H1 (cell line): ENCODE results near the gene INPP5A. TPM values are rescaled to one million over a fixed set of nuclear protein-coding genes. Genes with fewer than 3 reads are reported as not detected.

Experiments used
- CTCF ChIA-PET: fragments of 300-600 bp; sonication (Branson Sonifier 250); formaldehyde crosslinking; loops from one replicate; lab custom pipeline; 2021; ENCODE audit not compliant: partially characterized antibody; lab: Charles Lee
- POLR2A ChIA-PET: fragments of 300-600 bp; sonication (Branson Sonifier 250); formaldehyde crosslinking; loops from one replicate; lab custom pipeline; 2021; ENCODE audit warnings: inconsistent platforms; ENCODE audit not compliant: partially characterized antibody; lab: Charles Lee
- DNase-seq, 2 experiments: peaks; one replicate each; pipeline versions ENCODE4 v3.0.0 to v3.0.0-alpha.2; 2010 to 2022; ENCODE audit warnings: low spot score in 2 of 2, low read depth in 1 of 2, mixed read lengths in 1 of 2
- FAIRE-seq: peaks from 2 replicates; lab custom pipeline; 2011; peaks lifted over from hg19 to GRCh38; lab: Jason Lieb, UNC
- H2AFZ ChIP-seq: 2 replicates; pipeline ENCODE4 v1.8.1; 2012; ENCODE audit warnings: low read length, inconsistent platforms
- H2AK5ac ChIP-seq: 2 replicates; pipeline ENCODE4 v1.6.1; 2013; ENCODE audit warnings: low read depth, low read length
- H2BK120ac ChIP-seq: replicated peaks from 2 replicates; pipeline ENCODE3; 2013; ENCODE audit warnings: low read depth, low read length, inconsistent platforms
- H2BK12ac ChIP-seq: 2 replicates; pipeline ENCODE4 v1.6.1; 2013; ENCODE audit warnings: low read depth, low read length
- H2BK15ac ChIP-seq: 2 replicates; pipeline ENCODE4 v1.6.1; 2013; ENCODE audit warnings: low read length
- H2BK20ac ChIP-seq: 2 replicates; pipeline ENCODE4 v1.6.1; 2013; ENCODE audit warnings: low read length
- H2BK5ac ChIP-seq: 2 replicates; pipeline ENCODE4 v1.6.1; 2013; ENCODE audit warnings: low read depth, low read length
- H3K14ac ChIP-seq: 2 replicates; pipeline ENCODE4 v1.6.1; 2013; ENCODE audit warnings: inconsistent platforms; ENCODE audit not compliant: insufficient read length
- H3K18ac ChIP-seq: 2 replicates; pipeline ENCODE4 v1.6.1; 2013; ENCODE audit warnings: low read length; ENCODE audit errors: extremely low read depth
- H3K23ac ChIP-seq: 2 replicates; pipeline ENCODE4 v1.6.1; 2013; ENCODE audit warnings: inconsistent platforms; ENCODE audit not compliant: insufficient read length
- H3K23me2 ChIP-seq: 2 replicates; pipeline ENCODE4 v1.6.1; 2013; ENCODE audit warnings: low read depth, low read length
- H3K27ac ChIP-seq: 2 replicates; pipeline ENCODE4 v1.6.1; 2011; ENCODE audit warnings: low read depth, low read length, inconsistent platforms
- H3K27me3 ChIP-seq, 4 experiments: replicated peaks in 1 of 4; 1 replicate in 1 of 4; 2 replicates in 3 of 4; pipeline versions ENCODE4 v1.6.1 to v1.8.1; 2011 to 2013; ENCODE audit warnings: low read length in 3 of 4, mild to moderate bottlenecking in 3 of 4, inconsistent platforms in 2 of 4, mixed read lengths in 2 of 4, moderate library complexity in 1 of 4; ENCODE audit not compliant: control insufficient read depth in 3 of 4, insufficient read depth in 3 of 4; ENCODE audit errors: extremely low read depth in 1 of 4
- H3K36me3 ChIP-seq, 4 experiments: 2 replicates each; pipeline versions ENCODE4 v1.6.1 to v1.8.1; 2011 to 2013; ENCODE audit warnings: mild to moderate bottlenecking in 4 of 4, low read length in 3 of 4, moderate library complexity in 2 of 4, control low read depth in 1 of 4, inconsistent platforms in 1 of 4; ENCODE audit not compliant: insufficient read depth in 4 of 4, control insufficient read depth in 2 of 4
- H3K4ac ChIP-seq: replicated peaks from 2 replicates; pipeline ENCODE3; 2013; ENCODE audit warnings: low read length, low read depth, mixed read lengths, inconsistent platforms; ENCODE audit not compliant: insufficient read length
- H3K4me1 ChIP-seq, 4 experiments: replicated peaks in 1 of 4; 1 replicate in 1 of 4; 2 replicates in 3 of 4; pipeline versions ENCODE4 v1.6.1 to v1.8.1; 2011 to 2013; ENCODE audit warnings: low read length in 3 of 4, inconsistent platforms in 2 of 4, mixed read lengths in 1 of 4; ENCODE audit not compliant: insufficient read depth in 4 of 4, control insufficient read depth in 3 of 4
- H3K4me2 ChIP-seq, 2 experiments: 2 replicates each; pipeline versions ENCODE4 v1.6.1 to v1.8.1; 2011 to 2013; ENCODE audit warnings: low read depth in 2 of 2, low read length in 2 of 2, control low read depth in 1 of 2, inconsistent platforms in 1 of 2, mild to moderate bottlenecking in 1 of 2; ENCODE audit not compliant: insufficient read depth in 1 of 2
- H3K4me3 ChIP-seq, 4 experiments: fragments of 200-600, 300-600 bp in 1 of 4; sonication (generic), shearing (Covaris generic), sonication (Bioruptor Twin) in 1 of 4; 2 replicates each; pipeline versions ENCODE4 v1.5.1 to v1.8.1; 2011 to 2016; ENCODE audit warnings: low read length in 4 of 4, low read depth in 3 of 4, control low read depth in 2 of 4, inconsistent platforms in 2 of 4, mild to moderate bottlenecking in 2 of 4, mixed read lengths in 1 of 4, moderate library complexity in 1 of 4; ENCODE audit not compliant: insufficient read depth in 2 of 4; ENCODE audit errors: extremely low read depth in 1 of 4
- H3K56ac ChIP-seq: replicated peaks from 2 replicates; pipeline ENCODE3; 2013; ENCODE audit warnings: low read depth, mild to moderate bottlenecking, mixed read lengths, low read length, inconsistent platforms; ENCODE audit not compliant: insufficient read length
- H3K79me1 ChIP-seq: 2 replicates; pipeline ENCODE4 v1.6.1; 2013; ENCODE audit warnings: low read depth, low read length, control low read depth
- H3K79me2 ChIP-seq, 2 experiments: 2 replicates each; pipeline versions ENCODE4 v1.6.1 to v1.8.1; 2012 to 2013; ENCODE audit warnings: low read length in 2 of 2, mild to moderate bottlenecking in 2 of 2, inconsistent platforms in 1 of 2; ENCODE audit not compliant: insufficient read depth in 2 of 2, control insufficient read depth in 1 of 2
- H3K9ac ChIP-seq, 4 experiments: replicated peaks in 1 of 4; 1 replicate in 1 of 4; 2 replicates in 3 of 4; pipeline versions ENCODE4 v1.6.1 to v1.8.1; 2011 to 2013; ENCODE audit warnings: low read depth in 3 of 4, low read length in 3 of 4, control low read depth in 2 of 4, mild to moderate bottlenecking in 2 of 4, moderate library complexity in 2 of 4, inconsistent platforms in 1 of 4; ENCODE audit errors: extremely low read depth in 1 of 4
- H3K9me3 ChIP-seq, 2 experiments: 2 replicates each; pipeline versions ENCODE4 v1.6.1 to v1.8.1; 2012 to 2013; ENCODE audit warnings: mild to moderate bottlenecking in 2 of 2, moderate library complexity in 2 of 2, control low read depth in 1 of 2, inconsistent platforms in 1 of 2, low read depth in 1 of 2, low read length in 1 of 2, mixed read lengths in 1 of 2; ENCODE audit not compliant: insufficient read depth in 2 of 2
- H4K20me1 ChIP-seq, 2 experiments: replicated peaks in 1 of 2; 2 replicates each; pipeline versions ENCODE3 to v1.8.1; 2011 to 2013; ENCODE audit warnings: inconsistent platforms in 2 of 2, low read length in 2 of 2, mild to moderate bottlenecking in 1 of 2; ENCODE audit not compliant: insufficient read depth in 2 of 2, control insufficient read depth in 1 of 2
- H4K5ac ChIP-seq: 2 replicates; pipeline ENCODE4 v1.6.1; 2013; ENCODE audit warnings: low read length, low read depth, mixed read lengths, inconsistent platforms; ENCODE audit not compliant: insufficient read length
- H4K8ac ChIP-seq: 2 replicates; pipeline ENCODE4 v1.8.0; 2013; ENCODE audit warnings: mild to moderate bottlenecking, moderate library complexity, low read length, inconsistent platforms; ENCODE audit not compliant: insufficient read depth; ENCODE audit errors: extremely low read depth
- H4K91ac ChIP-seq: replicated peaks from 2 replicates; pipeline ENCODE3; 2013; ENCODE audit warnings: low read length, mixed read lengths, inconsistent platforms; ENCODE audit not compliant: insufficient read length
- RXRA ChIP-seq: IDR thresholded peaks from 2 replicates; pipeline ENCODE4 v1.6.1; 2011; ENCODE audit warnings: low read depth, mild to moderate bottlenecking, low read length, moderate library complexity; ENCODE audit not compliant: insufficient read depth
- WGBS, 2 experiments: shearing (Covaris generic) in 1 of 2; methylation state at CpG; one replicate each; pipeline versions ENCODE4 v1.1.6 to v1.1.7; 2013 to 2015; ENCODE audit warnings: low lambda C conversion rate in 2 of 2, mixed read lengths in 2 of 2, inconsistent platforms in 1 of 2, low coverage in 1 of 2, missing lambda C conversion rate in 1 of 2; ENCODE audit not compliant: insufficient replicate concordance in 2 of 2, insufficient coverage in 1 of 2, insufficient read length in 1 of 2; ENCODE audit errors: extremely low coverage in 1 of 2, missing lambda C conversion rate in 1 of 2; 5-methylcytosine and 5-hydroxymethylcytosine counted together
- polyA plus RNA-seq, 7 experiments: library from polyadenylated mRNA; depleted of rRNA in 3 of 7; stranded (reverse) in 5 of 7; unstranded in 2 of 7; fragments of >200 nt in 5 of 7; fragments of 200-250 nt in 2 of 7; gene quantifications; 1 replicate in 5 of 7; 2 replicates in 1 of 7; 4 replicates in 1 of 7; pipeline versions ENCODE4 v1.2.1 to v1.2.3, GENCODE V29; 2011 to 2013; ENCODE audit warnings: missing spikeins in 2 of 7, mixed read lengths in 2 of 7
- total RNA-seq: library from RNA; stranded (reverse); fragmentation: NEBNext Ultra II Directional; extraction: Animal tissue kit (Norgen Biotek cat#: 25700); gene quantifications from 2 replicates; pipeline ENCODE4 v1.2.1, GENCODE V29; 2021

INPP5A gene
- total and polyA plus RNA-seq, 2 of the 8 experiments (the other 6 are each of a cell fraction or from before 2014, with no cell fraction given): 19.7 to 27.5 TPM

DNA sequence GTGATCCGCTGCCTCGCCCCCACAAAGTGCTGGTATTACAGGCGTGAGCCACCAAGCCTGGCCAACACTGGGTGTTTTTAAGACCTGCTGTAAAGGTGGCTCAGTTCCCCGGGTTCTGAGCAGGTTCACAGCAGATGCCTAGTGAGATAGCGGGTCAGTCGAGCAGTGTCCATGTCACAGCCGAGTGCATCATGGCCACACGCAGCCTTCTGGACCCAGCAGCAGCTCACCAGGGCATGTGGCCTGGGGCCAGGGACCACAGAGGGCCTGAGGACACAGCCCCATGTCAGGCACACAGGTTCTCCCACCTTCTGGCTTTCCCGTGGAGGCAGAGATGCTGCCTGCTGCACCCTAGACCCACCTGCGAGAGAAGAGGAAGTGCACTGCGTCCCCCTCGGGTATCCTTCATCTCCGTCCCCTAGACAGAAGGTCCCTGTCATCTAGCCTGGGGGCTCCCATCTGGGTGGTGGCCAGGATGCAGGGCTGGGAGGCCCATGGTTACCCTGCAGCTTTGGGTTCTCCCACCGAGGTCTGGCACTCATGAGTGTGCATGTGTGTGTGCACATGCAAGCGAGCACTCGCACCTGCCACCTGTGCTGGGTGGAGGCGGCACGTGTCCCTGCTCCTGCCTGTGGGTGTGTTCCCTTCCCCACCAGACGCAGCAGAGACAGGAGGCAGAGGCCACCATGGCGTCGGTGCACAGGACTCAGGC lies 149.8 kb downstream of the INPP5A start:
- no peak overlapping the region for H2AK5ac ChIP-seq
- H3K4me2 ChIP-seq: no peak overlapping the region
- WGBS, 2 experiments: 92% methylated on average over 14 of the region's 21 CpGs; no CpG with 5 or more reads in 1 of the 2 experiments
- H3K79me2 ChIP-seq: no peaks in the 10 kb centered on the region; a peak in 1 of 4 replicates
- CTCF ChIA-PET: interaction anchor here (0.9 to 1.1 kb wide), 2 partner anchors 32 to 61 kb away, joined by 3 read pairs; no protein-coding TSS in a partner anchor
- H3K18ac ChIP-seq: no peak overlapping the region
- no peak overlapping the region for H3K14ac ChIP-seq
- peaks cover 6% of the 10 kb centered on the region for H3K79me1 ChIP-seq
- H3K27ac ChIP-seq: no peak overlapping the region
- no peaks in the 10 kb centered on the region; a peak in 3 of 7 replicates for H3K4me1 ChIP-seq
- H4K8ac ChIP-seq: peak overlapping the region; percentile 85; the same call in 1 of the 2 replicates
- no peak overlapping the region for H2BK20ac ChIP-seq
- H4K91ac ChIP-seq: no peak overlapping the region
- no peak overlapping the region for H2BK5ac ChIP-seq
- H4K5ac ChIP-seq: no peak overlapping the region
- H3K23ac ChIP-seq: no peak overlapping the region
- H2BK15ac ChIP-seq: no peak overlapping the region
- no peak overlapping the region for H3K9ac ChIP-seq
- H3K9me3 ChIP-seq: no peaks in the 10 kb centered on the region
- FAIRE-seq (no peak), DNase-seq (no peak)
- H3K4ac ChIP-seq: no peak overlapping the region
- H3K23me2 ChIP-seq: no peaks in the 10 kb centered on the region
- no peak overlapping the region for H3K4me3 ChIP-seq
- POLR2A ChIA-PET: no interaction called here
- H3K27me3 ChIP-seq: no peaks in the 10 kb centered on the region
- H2AFZ ChIP-seq: no peak overlapping the region
- H3K36me3 ChIP-seq: no peaks in the 10 kb centered on the region; a peak in 1 of 8 replicates
- no peak overlapping the region for H2BK12ac ChIP-seq
- no peak overlapping the region for H2BK120ac ChIP-seq
- H3K56ac ChIP-seq: no peak overlapping the region
- H4K20me1 ChIP-seq: peaks cover 0 to 11% of the 10 kb centered on the region in 2 experiments
- TF ChIP-seq RXRA: no peak
